DMS153 treated with DMSO at 0.1 percent for 48 hours (cell line): ENCODE measurements around the gene TAP1.
A peak's percentile ranks its signal among the peaks of the same experiment; 100 is the strongest.

Experiments
- DNase-seq: peaks from one replicate; lab custom pipeline; 2025; ENCODE audit not compliant: unreplicated experiment; lab: John Stamatoyannopoulos, UW

TAP1 gene

DNA sequence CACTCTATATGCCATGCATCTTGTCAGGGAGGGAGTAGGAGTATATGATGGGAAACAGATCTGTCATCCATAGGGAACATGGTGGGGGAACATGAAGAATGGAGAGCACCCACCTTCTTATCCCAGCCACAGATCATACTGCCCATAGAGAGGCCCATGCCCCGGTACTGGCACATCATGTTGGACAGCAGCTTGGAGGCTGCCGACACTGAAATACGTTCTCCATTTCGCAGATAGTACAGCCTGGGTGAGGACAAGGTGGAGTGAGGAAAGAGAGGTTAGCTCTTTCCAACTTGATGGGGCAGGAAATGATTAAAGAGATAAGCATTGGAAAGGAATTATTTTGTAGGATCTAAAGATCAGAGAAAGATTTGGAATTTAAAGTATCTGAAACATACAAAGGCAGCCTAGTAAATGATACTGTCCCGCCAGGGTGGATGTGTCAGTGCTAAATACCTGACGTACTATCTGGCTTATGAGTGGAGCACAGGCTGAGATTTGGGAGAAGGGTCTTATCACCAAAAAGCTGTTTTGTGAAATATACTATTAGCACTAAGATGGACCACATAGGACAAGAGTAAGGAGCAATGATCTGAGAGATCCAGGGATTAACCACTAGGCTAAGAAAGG, 11.4 kb downstream of the TAP1 start:
- no peak for DNase-seq

DNA sequence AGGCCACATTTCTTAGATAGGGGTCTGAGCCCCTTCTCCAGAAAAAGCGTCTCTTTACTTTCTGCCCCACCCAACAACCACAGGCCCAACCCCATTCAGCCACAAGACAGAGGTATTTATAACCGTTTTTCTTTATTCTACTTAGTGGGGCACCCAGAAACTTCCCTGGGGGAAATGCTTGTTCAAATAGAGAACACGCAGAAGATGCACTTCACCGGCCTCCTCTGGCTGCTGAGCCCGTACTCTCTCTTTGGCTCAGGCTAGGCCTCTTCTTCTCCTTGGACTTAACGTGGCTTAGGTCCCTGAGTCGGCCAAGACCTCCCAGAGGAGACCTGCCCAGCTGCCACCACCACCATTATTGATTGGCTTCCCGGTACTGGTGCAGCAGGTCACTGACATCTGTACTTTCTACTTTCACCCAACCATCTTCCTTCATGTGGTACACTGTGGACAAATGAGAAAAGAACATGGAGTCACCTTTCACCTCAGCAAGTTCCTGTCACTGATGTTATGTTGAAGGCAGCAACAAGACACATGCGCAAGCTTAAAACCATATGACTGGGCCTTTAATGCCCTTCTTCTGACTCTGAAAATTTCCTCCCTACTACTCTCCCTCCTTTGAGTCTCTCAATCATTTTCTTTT, 12.8 kb downstream of the TAP1 start:
- DNase-seq, result no peak

DNA sequence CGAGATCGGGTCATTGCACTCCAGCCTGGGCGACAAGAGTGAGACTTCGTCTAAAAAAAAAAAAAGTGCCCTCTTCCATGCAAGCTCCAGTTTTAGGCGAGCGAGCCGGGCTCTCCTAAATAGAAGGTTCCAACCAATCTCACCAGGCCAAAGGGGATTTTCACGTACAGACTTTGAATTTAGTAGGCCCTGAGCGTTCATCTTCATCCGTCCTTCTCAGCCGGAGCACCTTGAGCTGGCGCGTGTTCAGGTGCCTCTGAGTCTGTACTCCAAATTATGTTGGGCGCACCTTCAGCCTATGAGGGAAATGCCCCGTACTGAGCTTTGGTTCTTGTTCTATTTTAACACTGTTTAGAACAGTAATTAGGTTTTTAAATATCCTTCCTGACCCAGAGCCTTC, 14.1 kb downstream of the TAP1 start:
- DNase-seq, result no peak

DNA sequence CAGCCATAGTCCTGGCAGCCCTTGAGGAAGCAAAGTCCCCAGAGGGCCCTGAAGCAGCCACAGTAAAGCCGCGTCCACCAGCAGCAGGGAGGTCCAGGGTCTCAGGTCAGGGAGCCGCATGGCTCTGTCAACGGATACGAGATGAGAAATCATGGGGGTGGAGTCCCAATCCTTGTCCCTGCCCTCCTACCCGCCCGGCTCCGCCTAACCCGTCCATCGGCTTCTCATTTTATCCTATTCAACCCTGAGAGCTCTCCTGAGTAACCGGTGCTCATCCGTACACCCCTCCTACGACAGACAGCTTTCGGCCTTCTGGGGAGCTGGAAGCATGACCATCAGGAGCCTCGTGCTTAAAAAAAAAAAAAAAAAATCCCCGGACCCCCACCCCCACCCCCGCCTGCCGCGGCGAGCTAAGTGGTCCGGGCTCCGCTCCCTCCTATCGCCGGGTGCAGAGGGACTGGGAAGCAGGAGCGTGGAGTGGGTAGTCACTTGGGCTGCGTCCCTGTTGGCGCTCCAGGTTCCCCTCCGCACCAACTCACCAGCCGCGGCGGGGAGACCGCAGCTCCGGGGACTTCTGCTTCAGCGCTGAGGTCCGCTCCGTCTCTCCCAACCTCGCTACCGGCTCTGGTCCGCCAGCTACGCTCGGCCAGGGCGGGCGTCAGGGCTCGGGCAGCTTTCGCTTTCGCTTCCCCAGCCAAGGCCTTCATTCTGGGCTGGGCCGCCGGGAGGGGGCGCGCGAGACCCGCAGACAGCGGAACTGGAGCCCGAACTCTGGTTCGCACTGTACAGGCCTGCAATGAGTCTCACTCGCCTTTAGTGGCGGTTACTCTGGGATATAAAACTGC, 15.2 kb downstream of the TAP1 start, which contains the start of gene TAP2:
Gene TAP2 (minus strand): TSS at position 626 of the 845 bp plus-strand sequence. CDS start 506 bp downstream, at position 120.
- peak; percentile 77 for DNase-seq

DNA sequence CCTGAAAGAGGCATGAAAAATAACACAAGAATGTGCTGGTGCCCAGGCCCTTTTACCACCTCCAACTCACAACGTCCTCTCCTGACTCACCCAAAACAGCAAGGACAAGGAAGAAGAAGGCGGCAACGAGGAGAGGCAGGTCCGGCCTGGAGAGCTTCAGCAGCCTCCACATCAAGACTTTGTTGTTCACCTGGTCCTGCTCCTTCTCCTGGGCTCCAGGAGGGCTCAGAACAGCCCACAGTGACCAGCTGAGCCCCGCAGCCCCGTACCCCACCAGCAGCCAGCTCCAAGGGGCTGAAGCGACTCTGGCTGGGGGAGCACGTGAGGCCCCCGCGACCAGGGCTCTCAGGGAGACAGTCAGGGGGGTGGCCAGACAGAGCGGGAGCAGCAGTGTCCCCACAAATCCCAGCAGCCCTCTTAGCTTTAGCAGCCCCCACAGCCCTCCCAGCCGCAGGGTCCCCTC, 15.8 kb downstream of the TAP1 start:
- DNase-seq, result no peak

DNA sequence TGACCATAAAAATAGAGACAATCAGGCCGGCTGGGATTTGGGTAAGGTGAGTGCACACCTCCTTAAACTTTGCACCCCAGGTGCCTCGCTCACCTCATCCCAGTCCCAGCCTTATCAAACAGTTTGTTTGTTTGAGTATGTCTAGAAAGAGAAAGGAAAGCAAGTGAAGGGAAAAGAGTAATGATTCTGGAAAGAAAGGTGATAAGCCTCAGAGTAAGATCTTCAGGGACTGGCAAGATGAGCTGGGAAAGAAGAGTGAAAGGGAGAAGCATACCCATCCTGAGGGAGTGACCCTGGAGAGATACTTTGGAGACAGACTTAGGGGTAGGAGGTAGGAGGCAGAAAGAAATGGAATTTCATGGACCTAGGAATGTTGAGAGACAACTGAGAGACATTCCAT, 16.6 kb downstream of the TAP1 start:
- no peak for DNase-seq

DNA sequence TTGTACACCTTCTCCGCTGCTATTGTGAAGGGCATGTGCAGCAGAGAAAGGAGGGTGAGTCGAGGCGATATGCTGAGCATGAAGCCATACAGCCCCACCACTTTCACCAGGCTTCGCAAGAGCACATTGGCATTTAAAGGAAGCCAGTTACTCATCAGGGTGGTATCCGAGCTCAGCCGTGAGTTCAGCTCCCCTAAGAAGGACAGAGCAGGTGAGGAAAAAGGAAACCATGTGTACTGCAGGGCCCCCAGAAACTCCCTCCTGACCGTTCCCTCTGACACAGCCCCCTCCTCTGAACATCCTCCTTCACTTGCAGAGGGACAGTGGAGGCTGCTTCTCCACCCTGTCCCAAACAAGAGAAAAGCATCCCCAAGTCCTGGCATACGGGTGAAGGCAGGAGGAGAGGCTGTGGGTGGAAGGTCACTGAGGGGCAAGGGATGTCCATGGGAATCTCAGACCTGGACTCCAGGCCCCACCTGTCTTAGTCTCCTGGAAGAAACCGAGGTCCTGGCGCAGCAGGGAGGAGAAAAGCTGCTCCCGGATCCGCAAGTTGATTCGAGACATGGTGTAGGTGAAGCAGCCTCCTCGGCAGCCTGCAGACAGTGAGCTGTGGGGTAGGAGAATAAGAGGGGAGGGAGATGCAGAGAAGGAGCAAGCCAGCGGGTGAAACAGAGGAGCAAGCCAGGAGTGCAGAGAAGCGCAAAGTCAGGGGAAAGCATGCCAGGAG, 18.2 kb downstream of the TAP1 start:
- DNase-seq, result no peak

DNA sequence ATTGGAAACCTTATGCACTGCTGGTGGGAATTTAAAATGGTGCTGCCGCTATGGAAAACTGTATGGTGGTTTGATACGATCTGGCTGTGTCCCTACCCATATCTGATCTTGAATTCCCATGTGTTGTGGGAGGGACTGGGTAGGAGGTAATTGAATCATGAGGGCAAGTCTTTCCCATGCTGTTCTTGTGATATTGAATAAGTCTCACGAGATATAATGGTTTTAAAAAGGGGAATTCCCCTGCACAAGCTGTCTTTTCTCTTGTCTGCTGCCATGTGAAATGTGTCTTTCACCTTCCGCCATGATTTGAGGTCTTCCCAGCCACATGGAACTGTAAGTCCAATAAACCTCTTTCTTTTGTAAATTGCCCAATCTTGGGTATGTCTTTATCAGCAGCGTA, 19.8 kb downstream of the TAP1 start:
- DNase-seq, result no peak

DNA sequence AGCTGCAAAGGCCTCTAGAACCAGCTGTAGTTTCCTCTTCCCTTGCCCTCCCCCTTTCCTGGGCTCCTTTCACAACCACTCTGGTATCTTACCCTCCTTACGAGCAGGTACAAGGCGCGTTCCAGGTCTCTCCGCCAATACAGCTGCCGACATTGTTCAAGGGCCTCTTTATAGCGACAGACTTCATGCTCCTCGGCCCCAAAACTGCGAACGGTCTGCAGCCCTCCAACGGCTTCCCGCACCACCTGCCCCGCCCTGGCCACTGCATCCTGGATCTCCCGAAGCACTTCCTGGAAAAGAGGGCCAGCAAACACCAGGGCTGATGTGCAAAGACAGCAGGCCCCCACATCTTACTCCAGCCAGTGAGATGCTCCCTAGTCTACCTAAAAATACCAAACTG, 21.0 kb downstream of the TAP1 start:
- DNase-seq, result no peak

DNA sequence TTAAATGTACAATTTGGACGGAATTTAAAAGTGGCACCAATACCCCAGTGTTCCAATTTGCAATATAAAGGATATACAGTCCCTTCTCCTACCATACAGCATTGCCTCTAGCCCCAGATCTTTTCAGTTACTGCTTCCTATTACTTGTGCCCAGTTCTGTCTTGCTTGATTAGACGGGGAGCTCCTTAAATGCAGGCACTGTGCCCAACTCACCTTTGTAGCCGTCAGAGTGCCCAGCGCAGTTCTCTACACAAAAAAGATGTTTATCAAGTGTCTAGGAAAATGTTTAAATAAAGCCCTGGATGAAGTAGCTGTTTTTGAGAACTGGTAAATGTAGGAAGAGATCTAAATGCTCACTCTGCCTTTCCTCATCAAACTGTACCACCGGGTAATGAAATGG, 22.6 kb downstream of the TAP1 start:
- no peak for DNase-seq

DNA sequence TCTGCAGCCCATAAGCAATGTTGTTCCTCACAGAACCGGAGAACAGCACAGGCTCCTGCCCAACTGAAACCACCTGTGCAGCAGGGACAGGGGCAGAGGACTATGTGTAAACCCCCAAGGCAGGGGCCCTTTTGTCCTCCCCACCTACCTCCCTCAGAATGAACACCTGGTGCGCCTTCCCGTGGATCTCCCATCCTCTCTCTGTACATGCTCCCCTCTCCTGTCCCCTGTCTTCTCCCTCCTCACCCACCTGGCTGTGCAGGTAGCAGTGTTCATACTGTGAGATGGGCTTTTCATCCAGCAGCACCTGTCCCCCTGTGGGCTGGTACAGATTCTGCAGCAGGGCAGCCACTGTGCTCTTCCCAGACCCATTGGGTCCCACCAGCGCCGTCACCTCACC, 23.5 kb downstream of the TAP1 start:
- DNase-seq, result no peak

DNA sequence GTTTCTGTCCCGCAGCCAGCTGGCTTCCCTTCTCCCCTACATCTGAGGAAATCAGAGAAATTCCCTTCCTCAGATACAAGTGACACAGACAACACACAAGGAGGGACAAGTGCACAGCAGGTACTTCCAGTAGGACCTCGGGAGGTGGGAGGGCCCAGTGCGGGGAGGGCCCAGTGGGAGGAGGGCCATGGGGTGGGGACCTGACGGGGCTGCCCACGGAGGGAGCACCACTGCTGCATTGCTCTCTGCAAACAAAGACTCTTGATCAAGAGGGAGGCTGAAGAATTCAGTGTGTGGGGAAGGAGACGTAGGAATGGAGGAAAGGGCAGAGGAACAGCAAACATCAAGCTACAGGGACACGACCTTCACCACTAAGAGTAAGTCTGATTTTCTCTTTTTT, 24.0 kb downstream of the TAP1 start:
- DNase-seq, result no peak

DNA sequence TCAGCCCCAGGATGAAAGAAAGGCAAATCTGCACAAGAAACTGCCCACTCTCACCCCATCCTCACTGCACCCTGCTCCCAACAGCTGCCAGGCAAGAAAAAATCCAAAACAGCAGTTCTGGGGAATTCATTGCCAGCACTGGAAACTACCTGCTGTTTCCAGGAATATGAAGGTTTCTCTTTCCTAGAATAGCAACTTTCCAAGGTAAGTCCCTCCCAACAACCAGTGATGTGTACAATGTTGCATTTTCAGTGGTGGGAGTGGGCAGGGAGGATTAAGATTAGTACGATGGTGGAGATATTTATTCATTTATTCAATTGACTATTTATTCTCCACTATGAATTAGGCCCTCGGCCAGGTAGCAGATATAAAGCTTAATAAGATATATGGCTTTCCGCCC, 26.5 kb downstream of the TAP1 start:
- DNase-seq, result no peak

DNA sequence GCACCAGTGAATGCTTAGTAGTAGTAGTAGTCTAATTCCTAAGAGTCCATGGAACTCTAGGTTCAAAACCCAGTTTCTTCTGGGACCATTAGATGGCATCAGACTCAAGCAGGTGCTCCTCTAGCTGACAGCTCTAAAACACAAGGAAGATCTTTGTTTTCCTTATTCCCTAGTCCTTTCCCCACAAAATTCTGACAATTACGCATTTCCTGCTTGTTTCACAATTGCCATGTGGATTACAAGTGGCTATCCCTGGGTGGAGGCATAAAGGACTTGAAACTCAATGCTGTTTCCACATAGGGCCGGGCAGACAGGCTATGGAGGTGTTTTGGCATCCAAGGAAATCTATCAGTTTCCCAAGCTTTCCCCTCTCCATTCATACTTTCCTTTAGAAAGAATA, 27.5 kb downstream of the TAP1 start:
- DNase-seq, result no peak

DNA sequence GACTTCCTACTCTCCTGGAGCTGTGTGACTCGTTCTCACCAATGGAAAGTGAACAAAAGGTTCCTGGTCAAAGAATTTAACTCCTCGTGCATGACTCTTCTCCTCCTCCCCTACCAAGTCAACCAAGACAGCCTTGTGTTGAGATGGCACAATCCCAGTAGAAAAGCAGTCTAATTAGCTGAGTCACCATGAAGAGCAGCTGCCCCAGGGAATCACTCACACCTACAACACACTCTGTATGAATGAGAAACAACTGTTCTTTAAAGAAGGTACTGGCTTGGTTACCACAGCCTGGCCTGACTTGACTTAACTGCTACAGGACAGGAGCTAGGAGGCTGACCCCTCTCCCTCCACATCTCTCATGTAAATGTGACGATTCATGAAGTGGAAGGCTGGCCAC, 33.8 kb downstream of the TAP1 start:
- no peak for DNase-seq

DNA sequence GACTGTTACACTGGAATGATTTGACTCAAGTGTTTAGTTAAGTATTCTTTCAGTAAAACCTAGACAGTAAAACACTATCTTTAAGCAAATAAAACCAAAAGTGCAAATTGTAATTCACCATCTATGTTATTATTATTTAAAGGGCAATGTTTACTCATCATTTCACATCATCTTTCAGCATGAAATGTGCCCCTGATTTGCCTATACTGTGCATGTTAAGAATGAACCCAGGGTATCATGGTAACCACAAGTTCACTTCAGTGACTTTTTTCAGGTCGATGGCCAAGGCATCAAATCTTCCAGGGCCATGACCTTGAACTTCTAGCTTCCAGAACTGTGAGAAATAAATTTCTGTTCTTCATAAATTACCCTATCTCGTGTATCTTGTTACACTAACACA, 34.6 kb downstream of the TAP1 start:
- DNase-seq, result no peak

DNA sequence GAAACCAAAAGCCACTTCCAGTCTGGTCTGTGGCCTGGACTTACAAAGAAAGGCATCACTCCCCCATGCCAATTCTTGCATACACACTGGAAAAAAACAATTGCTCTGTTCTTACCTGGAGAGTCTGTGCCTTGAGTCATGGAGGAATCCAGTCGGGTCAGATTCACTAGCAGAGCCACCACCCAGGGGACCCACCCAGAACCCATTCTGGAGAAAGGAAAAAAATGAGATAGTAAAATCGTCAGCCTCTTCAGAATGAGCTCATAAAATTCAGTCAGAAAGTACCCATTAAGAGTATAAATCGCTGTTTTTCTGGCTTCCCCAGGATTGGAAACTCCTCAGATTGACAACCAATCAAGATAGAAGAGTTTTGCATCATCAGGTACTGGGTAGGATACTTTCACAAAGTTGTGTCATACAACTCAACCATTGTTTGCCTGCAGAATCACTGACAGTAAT, 36.7 kb downstream of the TAP1 start, which contains the start of gene HLA-DOB:
Gene HLA-DOB (minus strand): TSS at position 257 of the 459 bp plus-strand sequence. CDS start 51 bp downstream, at position 206.
- no peak for DNase-seq

DNA sequence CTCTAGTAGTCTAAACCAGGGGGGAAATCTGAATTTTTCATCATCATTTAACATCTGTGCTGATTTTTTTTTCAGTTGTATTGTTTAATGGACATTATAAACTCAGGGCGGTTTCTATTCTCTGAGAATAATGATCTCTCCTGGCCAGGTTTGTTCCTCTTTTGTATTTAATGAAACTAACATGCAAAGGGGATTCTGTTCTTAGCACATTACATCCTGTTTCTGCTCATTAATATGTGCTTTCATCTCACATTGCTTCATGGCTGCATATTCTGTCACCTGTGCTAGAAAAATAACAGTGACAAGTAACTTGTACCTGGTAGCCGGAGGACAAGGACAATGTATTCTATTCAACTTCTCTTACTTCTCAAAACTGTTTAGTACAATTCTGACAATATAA, 37.5 kb downstream of the TAP1 start:
- DNase-seq, result no peak

DNA sequence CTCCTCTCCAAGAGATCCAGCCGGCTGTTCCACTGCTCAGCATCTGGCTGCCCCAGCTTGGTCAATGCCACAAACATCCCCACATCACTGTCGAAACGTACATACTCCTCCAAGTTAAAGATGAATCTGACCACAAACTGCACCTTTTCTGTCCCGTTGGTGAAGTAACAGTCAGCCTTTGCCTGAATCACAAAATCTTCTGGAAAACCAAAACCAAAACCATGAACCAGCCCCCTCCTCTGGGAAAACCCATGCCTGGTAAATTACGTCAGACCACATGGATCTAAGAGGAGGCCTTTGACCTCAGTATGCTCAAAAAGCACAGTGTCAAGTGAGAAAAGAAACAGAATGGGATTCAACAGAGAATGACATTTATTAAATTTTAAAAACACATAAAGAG, 38.4 kb downstream of the TAP1 start:
- no peak for DNase-seq

DNA sequence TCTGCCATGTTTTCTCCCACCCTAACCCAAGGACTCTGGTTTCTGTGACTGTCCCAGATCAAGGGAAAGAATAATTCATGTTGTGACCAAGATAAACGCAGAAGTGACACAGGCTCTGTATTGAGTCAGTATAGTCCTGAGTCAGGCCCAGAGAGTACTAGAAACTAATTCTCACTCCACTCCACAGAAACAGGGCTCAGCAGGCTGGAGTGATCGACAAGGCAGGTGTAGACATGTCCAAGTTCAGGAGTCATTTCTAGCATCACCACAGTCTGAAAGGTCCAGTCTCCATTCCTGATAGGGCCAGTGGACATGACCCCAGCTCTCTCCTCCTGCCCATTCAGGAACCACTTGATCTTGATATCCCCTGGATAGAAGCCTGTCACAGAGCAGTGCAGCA, 39.4 kb downstream of the TAP1 start:
- DNase-seq, result no peak

DNA sequence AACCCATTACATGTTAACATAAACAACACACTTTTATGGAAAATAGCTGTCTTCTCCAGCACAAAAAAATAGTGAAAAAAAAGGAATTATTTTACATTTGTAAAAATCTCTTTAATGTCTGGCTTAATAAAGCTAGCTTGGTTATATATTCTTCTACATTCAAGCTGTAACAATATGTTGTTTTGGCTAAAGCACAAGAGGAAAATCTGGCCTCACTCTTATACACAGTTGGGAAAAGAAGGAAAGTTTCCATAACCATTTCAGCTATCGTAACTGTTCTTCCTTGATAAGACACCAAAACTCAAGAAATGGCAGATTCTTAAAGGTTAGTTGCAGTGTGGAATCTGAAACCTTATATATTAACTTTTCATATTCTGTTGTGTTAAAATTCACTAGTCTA, 44.3 kb downstream of the TAP1 start:
- DNase-seq, result no peak
